PC-3 (cell line): Measurements from ENCODE around the gene TRIM71. TPM values are rescaled to one million over a fixed set of nuclear protein-coding genes. Genes with fewer than 3 reads are reported as not detected.
"Not testable (repeated sequence)": the region's sequence is repeated elsewhere in the genome, so short reads cannot be mapped to it uniquely, and the experiment has no call there.

Experiments
- ATAC-seq: fragments of 200-7000 bp; cut with Tn5 transposase; 2 replicates; pipeline ENCODE4 v1.9.1; 2020; ENCODE audit warnings: mild to moderate bottlenecking, moderate library complexity
- BruUV-seq: library from RNA; stranded (reverse); fragments of 400-500 nt; replicated peaks from 2 replicates; lab custom pipeline; 2021; lab: Mats Ljungman, UMichigan
- CTCF ChIA-PET: fragments of 300-600 bp; sonication (Branson Sonifier 250); formaldehyde crosslinking; loops from one replicate; lab custom pipeline; 2022; ENCODE audit warnings: antibody characterized with exemption; lab: Charles Lee
- POLR2A ChIA-PET: fragments of 300-600 bp; sonication (Branson Sonifier 250); formaldehyde crosslinking; loops from one replicate; lab custom pipeline; 2022; ENCODE audit warnings: antibody characterized with exemption; ENCODE audit not compliant: unreplicated experiment; lab: Charles Lee
- DNase-seq: peaks from one replicate; pipeline ENCODE4 v3.0.0-alpha.2; 2015
- H2AFZ ChIP-seq: fragments of 300-600 bp; sonication (generic); 2 replicates; pipeline ENCODE4 v1.6.0; 2016; ENCODE audit warnings: antibody characterized with exemption, low read length
- H3F3A ChIP-seq: fragments of 300-600 bp; sonication (generic); one replicate; pipeline ENCODE4 v1.6.0; 2017; ENCODE audit warnings: antibody characterized with exemption, low read length, control low read depth, mild to moderate bottlenecking; ENCODE audit not compliant: unreplicated experiment
- H3K27ac ChIP-seq: fragments of 300-600 bp; sonication (generic); 2 replicates; pipeline ENCODE4 v1.5.1; 2016; ENCODE audit warnings: mild to moderate bottlenecking, low read length
- H3K27me3 ChIP-seq: fragments of 300-600 bp; sonication (generic); 2 replicates; pipeline ENCODE4 v1.6.1; 2016; ENCODE audit warnings: low read length, mixed read lengths
- H3K36me3 ChIP-seq: fragments of 300-600 bp; sonication (generic); 2 replicates; pipeline ENCODE4 v1.6.1; 2016; ENCODE audit warnings: low read depth, mixed run types, low read length, mixed read lengths
- H3K4me1 ChIP-seq: fragments of 300-600 bp; sonication (generic); 2 replicates; pipeline ENCODE4 v1.5.1; 2016; ENCODE audit warnings: low read length; ENCODE audit not compliant: insufficient read depth
- H3K4me2 ChIP-seq: fragments of 300-600 bp; sonication (generic); 2 replicates; pipeline ENCODE4 v1.6.0; 2016; ENCODE audit warnings: low read length
- H3K4me3 ChIP-seq: fragments of 300-600 bp; sonication (generic); 2 replicates; pipeline ENCODE4 v1.5.1; 2016; ENCODE audit warnings: mild to moderate bottlenecking, low read length, mixed read lengths
- H3K79me2 ChIP-seq: fragments of 300-600 bp; sonication (generic); 2 replicates; pipeline ENCODE4 v1.6.1; 2017; ENCODE audit warnings: low read length, mixed read lengths
- H3K9ac ChIP-seq: fragments of 300-600 bp; sonication (generic); 2 replicates; pipeline ENCODE4 v1.6.0; 2016; ENCODE audit warnings: mild to moderate bottlenecking, low read length
- H3K9me2 ChIP-seq: fragments of 300-600 bp; sonication (generic); replicated peaks from 2 replicates; pipeline ENCODE4 v1.6.1; 2016; ENCODE audit warnings: mixed run types, low read length, mixed read lengths
- H3K9me3 ChIP-seq: fragments of 300-600 bp; sonication (generic); 2 replicates; pipeline ENCODE4 v1.6.1; 2016; ENCODE audit warnings: low read length, mixed read lengths
- H4K20me1 ChIP-seq: fragments of 300-600 bp; sonication (generic); 2 replicates; pipeline ENCODE4 v1.6.1; 2016; ENCODE audit warnings: low read length, mixed read lengths
- EZH2 ChIP-seq: fragments of 300-600 bp; sonication (generic); IDR thresholded peaks from one replicate; pipeline ENCODE4 v1.6.1; 2017; ENCODE audit warnings: antibody characterized with exemption, mild to moderate bottlenecking, low read length; ENCODE audit not compliant: unreplicated experiment
- EZH2phosphoT487 ChIP-seq: fragments of 300-600 bp; sonication (generic); IDR thresholded peaks from 2 replicates; pipeline ENCODE4 v1.6.1; 2018; ENCODE audit warnings: mild to moderate bottlenecking, antibody characterized with exemption, low read length, borderline replicate concordance
- intact Hi-C: fragments of 100-400 bp; cut with micrococcal nuclease; formaldehyde crosslinking; loops from 2 replicates; pipeline ENCODE4 v1.9.0; 2023
- total RNA-seq: library from RNA; depleted of rRNA; stranded (reverse); fragments of >200 nt; gene quantifications from 2 replicates; pipeline ENCODE4 v1.2.3, GENCODE V29; 2014
- TF ChIP-seq, protein P1 (sequence below): fragments of 300-600 bp; sonication (generic); conservative IDR thresholded peaks from 2 replicates; pipeline ENCODE4 v1.5.1; 2017; ENCODE audit warnings: antibody characterized with exemption, low read depth, mild to moderate bottlenecking, low read length

TRIM71 gene
- total RNA-seq, 1 experiment from 2014 or later = 0.11 TPM

DNA sequence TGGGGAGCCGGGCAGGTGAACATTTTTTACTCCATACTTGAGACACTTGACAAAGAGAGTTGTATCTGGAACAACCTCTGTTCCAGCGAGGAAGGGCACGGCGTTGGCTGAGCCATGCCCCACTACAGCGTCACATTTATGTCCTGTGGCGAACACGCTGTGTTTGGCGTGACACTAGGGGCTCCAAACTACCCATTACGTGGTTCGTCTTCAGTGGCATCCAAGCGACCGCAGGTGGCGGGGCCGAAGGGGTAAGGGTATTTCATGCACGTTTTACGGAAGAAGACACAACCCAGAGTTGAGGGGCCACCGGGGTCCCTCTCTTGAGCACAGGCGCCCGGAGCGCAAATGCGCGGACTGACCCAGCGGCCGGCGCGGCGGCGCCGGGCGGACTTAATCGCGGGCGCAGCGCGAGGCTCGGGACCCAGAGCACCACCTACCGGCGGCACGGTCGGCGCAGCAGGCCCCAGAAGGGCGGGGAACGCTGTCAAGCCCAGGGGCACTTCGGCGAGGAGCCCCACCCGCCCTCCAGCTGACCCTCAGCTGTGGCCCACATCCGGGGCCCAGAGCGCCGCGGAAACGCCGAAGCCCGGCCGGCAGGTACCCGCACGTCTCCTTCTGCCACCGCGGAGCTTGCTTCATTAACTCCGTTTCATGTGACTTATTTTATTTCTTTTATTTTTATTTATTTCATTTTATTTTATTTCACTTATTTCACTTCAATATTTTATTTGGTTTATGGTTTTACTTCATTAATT lies 36.4 kb upstream of the TRIM71 start:
- ChIA-PET POLR2A (no interaction called here), CTCF (interaction anchor here (0.8 to 2.0 kb wide), 4 partner anchors 9 to 121 kb away, joined by 3 to 11 read pairs (median 5); no protein-coding TSS in a partner anchor)
- Histone ChIP-seq H3K9me2 (no peaks in the 10 kb centered on the region), H3K4me1 (peaks cover 5% of the 10 kb centered on the region), H3K36me3 (no peaks in the 10 kb centered on the region), H3K9ac (peak overlapping the region; percentile 73), H3K4me2 (peak overlapping the region; percentile 85), H2AFZ (peak overlapping the region; percentile 95), H4K20me1 (no peaks in the 10 kb centered on the region), H3K4me3 (peak overlapping the region; percentile 75), H3F3A (no peaks in the 10 kb centered on the region), H3K79me2 (no peaks in the 10 kb centered on the region), H3K27me3 (no peaks in the 10 kb centered on the region), H3K27ac (peak overlapping the region; percentile 35), H3K9me3 (no peaks in the 10 kb centered on the region)
- peak; percentile 90 for ATAC-seq
- DNase-seq = peak; percentile 91
- intact Hi-C loops = loop anchor here (1.0 to 2.0 kb wide), 6 partner anchors 10 to 153 kb away; no protein-coding TSS in a partner anchor
- TSS peak; percentile 91 for BruUV-seq
- TF ChIP-seq EZH2 (no peak), EZH2phosphoT487 (no peak)
- TF ChIP-seq, protein P1, sequence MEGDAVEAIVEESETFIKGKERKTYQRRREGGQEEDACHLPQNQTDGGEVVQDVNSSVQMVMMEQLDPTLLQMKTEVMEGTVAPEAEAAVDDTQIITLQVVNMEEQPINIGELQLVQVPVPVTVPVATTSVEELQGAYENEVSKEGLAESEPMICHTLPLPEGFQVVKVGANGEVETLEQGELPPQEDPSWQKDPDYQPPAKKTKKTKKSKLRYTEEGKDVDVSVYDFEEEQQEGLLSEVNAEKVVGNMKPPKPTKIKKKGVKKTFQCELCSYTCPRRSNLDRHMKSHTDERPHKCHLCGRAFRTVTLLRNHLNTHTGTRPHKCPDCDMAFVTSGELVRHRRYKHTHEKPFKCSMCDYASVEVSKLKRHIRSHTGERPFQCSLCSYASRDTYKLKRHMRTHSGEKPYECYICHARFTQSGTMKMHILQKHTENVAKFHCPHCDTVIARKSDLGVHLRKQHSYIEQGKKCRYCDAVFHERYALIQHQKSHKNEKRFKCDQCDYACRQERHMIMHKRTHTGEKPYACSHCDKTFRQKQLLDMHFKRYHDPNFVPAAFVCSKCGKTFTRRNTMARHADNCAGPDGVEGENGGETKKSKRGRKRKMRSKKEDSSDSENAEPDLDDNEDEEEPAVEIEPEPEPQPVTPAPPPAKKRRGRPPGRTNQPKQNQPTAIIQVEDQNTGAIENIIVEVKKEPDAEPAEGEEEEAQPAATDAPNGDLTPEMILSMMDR = peak; percentile 83

DNA sequence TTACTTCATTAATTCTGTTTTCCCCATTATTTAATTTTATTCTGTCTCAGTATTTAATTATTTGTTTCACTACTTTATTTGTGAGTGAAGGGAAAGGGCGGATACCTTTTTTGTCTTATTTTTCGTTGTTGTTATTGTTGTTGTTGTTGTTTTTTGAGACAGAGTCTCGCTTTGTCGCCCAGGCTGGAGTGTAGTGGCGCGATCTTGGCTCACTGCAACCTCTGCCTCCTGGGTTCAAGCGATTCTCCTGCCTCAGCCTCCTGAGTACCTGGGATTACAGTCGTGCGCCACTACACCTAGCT lies 35.9 kb upstream of the TRIM71 start:
- H3K9me2 ChIP-seq, H3K36me3 ChIP-seq, H3K4me1 ChIP-seq, POLR2A ChIA-PET, H3K79me2 ChIP-seq, H3K27me3 ChIP-seq, BruUV-seq, H3K9me3 ChIP-seq, ATAC-seq, H3K27ac ChIP-seq, H3F3A ChIP-seq, H4K20me1 ChIP-seq, DNase-seq: not testable (repeated sequence)
- CTCF ChIA-PET = interaction anchor here (1.2 to 2.0 kb wide), 2 partner anchors 116 to 121 kb away, joined by 5 to 11 read pairs; no protein-coding TSS in a partner anchor
- peak overlapping the region; percentile 85 for H3K4me2 ChIP-seq
- H3K9ac ChIP-seq = peak overlapping the region; percentile 73; the same call in 1 of the 2 replicates
- peak overlapping the region; percentile 95; the same call in 1 of the 2 replicates for H2AFZ ChIP-seq
- peak overlapping the region; percentile 75 for H3K4me3 ChIP-seq
- intact Hi-C loops = loop anchor here (1.0 to 2.0 kb wide), 6 partner anchors 9 to 153 kb away; no protein-coding TSS in a partner anchor

DNA sequence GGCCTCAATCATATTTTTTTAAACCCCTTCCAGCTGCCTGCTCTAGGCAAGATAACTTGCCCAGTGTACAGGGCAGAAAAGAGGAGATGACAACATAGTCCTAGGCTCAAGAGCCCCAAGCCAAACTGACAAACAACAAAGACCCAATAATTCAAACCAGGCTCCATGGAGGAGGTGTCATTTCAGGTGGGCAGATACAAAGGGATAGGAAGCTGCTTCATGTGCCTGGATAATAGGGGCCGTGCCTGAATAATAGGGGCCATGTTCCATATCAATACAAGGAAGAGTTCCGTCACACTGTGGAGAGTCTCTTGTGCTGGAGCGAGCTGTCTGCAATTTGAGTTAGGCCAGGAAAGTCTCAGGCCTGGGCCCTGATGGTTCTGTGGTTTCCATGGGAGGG lies 35.4 kb upstream of the TRIM71 start:
- Histone ChIP-seq H3K9me3 (no peaks in the 10 kb centered on the region), H3K27me3 (no peaks in the 10 kb centered on the region), H3F3A (no peaks in the 10 kb centered on the region), H3K4me2 (no peak overlapping the region), H3K27ac (no peak overlapping the region), H2AFZ (no peak overlapping the region), H3K9me2 (no peaks in the 10 kb centered on the region), H3K36me3 (no peaks in the 10 kb centered on the region), H3K9ac (no peak overlapping the region), H4K20me1 (no peaks in the 10 kb centered on the region), H3K79me2 (no peaks in the 10 kb centered on the region), H3K4me1 (peaks cover 5% of the 10 kb centered on the region), H3K4me3 (no peak overlapping the region)
- DNase-seq (no peak), ATAC-seq (no peak)
- ChIA-PET POLR2A (interaction anchor here (0.9 kb wide), 1 partner anchor 98 kb away, joined by 3 read pairs; the partner anchor contains the start of gene CNOT10), CTCF (interaction anchor here (0.6 kb wide), 1 partner anchor 63 kb away, joined by 3 read pairs; no protein-coding TSS in a partner anchor)
- TF ChIP-seq EZH2phosphoT487 (no peak), EZH2 (no peak)
- TF ChIP-seq, protein P1 = no peak
- intact Hi-C loops = no loop called here
- BruUV-seq = no TSS peak
